GM10266 (cell line): ENCODE measurements around the gene PDCD11.
A peak's percentile ranks its signal among the peaks of the same experiment; 100 is the strongest.
"Not testable (repeated sequence)": the region's sequence is repeated elsewhere in the genome, so short reads cannot be mapped to it uniquely, and the experiment has no call there.

Experiments
- DNase-seq: peaks from one replicate; pipeline ENCODE4 v3.0.0; 2012; ENCODE audit errors: extremely low spot score
- TF ChIP-seq, protein P1 (sequence below): IDR thresholded peaks from 2 replicates; pipeline ENCODE4 v1.5.1; 2012; ENCODE audit warnings: mild to moderate bottlenecking, low read depth; ENCODE audit not compliant: control insufficient read depth, insufficient read depth; ENCODE audit errors: missing control alignments

The PDCD11 gene

DNA sequence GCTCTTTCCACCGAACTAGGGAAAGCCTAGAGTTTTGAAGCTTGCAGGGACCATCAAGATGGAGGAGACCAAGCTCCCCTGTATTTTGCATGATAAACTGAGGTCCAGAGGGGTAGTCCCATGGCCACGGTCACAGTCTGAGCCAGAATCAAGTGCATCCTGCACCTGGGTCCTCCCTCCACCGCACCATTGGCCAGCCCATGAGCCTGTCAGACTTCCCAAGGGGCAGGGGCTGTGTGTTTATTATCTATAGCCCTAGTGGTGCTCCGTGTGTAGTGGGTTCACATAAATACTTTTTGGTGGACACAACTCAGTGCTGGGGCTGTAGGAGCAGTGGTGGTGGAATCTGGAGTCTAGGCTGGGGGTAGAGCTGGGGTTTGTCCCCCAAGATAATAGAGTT, 79.0 kb downstream of the PDCD11 start:
- DNase-seq, result no peak
- TF ChIP-seq, protein P1, sequence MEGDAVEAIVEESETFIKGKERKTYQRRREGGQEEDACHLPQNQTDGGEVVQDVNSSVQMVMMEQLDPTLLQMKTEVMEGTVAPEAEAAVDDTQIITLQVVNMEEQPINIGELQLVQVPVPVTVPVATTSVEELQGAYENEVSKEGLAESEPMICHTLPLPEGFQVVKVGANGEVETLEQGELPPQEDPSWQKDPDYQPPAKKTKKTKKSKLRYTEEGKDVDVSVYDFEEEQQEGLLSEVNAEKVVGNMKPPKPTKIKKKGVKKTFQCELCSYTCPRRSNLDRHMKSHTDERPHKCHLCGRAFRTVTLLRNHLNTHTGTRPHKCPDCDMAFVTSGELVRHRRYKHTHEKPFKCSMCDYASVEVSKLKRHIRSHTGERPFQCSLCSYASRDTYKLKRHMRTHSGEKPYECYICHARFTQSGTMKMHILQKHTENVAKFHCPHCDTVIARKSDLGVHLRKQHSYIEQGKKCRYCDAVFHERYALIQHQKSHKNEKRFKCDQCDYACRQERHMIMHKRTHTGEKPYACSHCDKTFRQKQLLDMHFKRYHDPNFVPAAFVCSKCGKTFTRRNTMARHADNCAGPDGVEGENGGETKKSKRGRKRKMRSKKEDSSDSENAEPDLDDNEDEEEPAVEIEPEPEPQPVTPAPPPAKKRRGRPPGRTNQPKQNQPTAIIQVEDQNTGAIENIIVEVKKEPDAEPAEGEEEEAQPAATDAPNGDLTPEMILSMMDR, result no peak

- peak; percentile 75 for DNase-seq
Observed at GRCh38 chr10:103476046-103476768, 79.8 kb downstream of the PDCD11 start.

DNA sequence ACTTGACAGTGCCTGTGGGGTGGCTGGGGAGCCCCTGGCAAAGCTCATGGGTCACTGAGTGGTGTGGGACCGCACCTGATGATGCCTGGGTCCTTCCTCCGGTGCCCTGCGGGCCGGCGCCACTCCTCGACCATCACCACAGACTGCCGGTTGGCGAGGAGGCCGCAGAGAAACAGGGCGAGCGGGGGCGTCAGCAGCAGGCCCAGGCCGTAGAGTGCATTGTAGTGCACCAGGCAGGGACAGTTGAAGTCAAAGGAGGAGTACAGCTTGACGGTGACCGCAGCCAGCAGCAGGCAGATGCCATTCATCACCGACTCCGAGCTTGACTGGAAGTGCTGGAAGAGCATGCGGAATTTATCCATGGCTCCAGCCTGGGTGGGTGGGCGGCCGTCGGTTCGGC, 82.2 kb downstream of the PDCD11 start:
- TF ChIP-seq, protein P1, result no peak
- no peak for DNase-seq

More at GRCh38 chr10:103476046-103476768, 79.8 kb downstream of the PDCD11 start:
- TF ChIP-seq, protein P1, result peak; percentile 61

- no peak for DNase-seq
- TF ChIP-seq, protein P1, result no peak
Observed at GRCh38 chr10:103479135-103479534, 82.7 kb downstream of the PDCD11 start, which contains the start of gene CALHM3. TSS of gene CALHM3 (minus strand) at chr10:103479240. CDS start at chr10:103479032, 208 bp downstream.

DNA sequence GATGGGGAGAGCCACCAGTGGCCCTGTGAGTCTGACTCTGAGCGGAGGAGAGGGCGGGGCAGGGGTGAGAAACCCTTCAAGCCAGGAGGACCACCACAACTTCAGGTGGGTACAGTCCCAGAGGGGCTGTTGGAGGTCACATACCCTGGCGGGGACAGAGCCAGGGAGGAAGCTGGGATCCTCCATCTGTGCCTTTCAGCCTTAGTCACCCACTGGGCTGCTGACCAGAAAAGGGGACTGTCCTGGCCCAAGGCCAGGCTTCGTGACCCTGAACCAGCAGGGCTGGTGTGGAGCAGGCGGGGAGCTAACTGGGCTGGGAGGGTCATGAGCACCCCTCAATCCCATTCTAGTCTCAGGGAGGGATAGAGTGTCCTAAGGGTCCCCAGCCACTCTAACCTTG, 84.1 kb downstream of the PDCD11 start:
- DNase-seq, result no peak
- TF ChIP-seq, protein P1, result no peak

DNA sequence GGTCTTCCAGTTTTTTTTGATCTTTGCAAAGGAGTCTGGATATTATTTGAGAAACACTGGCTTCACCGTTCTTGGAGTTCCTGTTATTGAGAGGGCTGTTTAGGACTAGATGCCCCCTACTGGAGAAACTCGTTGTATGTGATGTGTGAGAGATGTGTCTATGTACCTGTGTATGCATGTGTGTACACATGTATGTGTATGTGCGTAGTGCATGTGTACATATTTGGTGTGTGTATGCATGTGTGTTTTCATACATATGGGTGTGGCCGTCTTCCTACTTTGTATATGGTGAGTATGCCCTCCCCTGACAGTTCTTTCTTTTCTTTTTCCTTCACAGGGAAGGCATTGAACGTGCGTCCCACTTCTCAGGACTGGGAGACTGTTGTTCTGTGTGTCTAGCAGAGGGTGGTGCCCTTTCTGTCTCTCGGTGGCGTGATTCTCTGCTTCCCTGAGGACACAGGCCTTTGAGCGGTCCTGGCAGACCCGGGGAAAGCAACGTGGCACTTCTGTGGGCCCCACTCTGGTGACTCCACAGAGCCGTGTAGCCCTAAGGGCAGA, 85.6 kb downstream of the PDCD11 start:
- DNase-seq, result peak; percentile 77
- TF ChIP-seq, protein P1, result peak; percentile 74

DNA sequence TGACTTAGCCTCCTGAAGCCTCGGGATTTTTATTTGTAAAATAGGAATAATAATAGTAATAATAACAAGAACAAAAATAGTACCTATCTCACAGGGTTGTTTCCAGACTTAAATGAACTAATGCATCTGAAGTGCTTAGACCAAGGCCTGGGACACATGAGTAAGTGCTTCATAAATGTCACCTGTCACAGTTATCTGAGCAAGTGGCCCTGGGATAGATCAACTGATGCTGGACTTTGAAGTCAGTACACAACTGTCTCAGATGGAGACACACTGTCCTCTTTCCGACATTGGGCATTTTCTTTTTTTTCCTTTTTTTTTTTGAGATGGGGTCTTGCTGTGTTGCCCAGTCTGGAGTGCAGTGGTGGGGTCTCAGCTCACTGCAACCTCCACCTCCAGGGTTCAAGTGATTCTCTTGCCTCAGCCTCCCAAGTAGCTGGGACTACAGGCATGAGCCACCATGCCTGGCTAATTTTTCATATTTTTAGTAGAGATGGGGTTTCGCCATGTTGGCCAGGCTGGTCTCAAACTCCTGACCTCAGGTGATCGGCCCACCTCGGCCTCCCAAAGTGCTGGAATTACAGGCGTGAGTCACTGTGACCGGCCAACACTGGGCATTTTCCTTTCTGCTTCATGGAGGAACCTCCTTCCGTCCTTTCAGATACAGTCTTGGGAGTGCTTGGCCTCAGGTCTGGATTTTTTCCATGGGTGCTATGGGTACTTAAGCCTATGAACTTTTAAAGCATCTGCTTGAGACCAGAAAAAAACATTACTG, 90.4 kb downstream of the PDCD11 start:
- not testable (repeated sequence) for DNase-seq
